ENCODE data around the gene SRRD. TPM values are rescaled to one million over a fixed set of nuclear protein-coding genes. Genes with fewer than 3 reads are reported as not detected.

Gene SRRD
- total RNA-seq, 6 donors from 2014 or later, result 6.2 to 25.9 (median 11.3) TPM

DNA sequence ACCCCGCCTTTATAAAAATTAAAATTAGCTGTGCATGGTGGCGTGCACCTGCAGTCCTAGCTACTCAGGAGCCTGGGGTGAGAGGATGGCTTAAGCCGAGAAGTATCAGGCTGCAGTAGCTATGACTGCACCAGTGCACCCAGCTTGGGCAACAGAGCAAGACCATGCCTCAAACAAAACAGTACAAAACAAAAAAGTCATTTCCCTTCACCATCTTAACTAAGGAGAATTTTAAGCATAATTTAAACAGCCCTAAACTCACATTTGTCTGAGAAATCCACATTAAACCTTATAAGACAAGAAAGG is 51.9 kb downstream of the SRRD start:
- Histone ChIP-seq H3K4me1 (no peaks in the 10 kb centered on the region), H3K36me3 (peaks cover 0 to 90% (median 61%) of the 10 kb centered on the region in 4 donors), H3K9me3 (no peaks in the 10 kb centered on the region), H3K4me3 (no peak overlapping the region), H3K27ac (peak overlapping the region in 2 of 4 donors; percentile 7 to 22), H3K27me3 (no peaks in the 10 kb centered on the region)
- DNase-seq (no peak), ATAC-seq (ENCODE audit: low FRiP score in 2 of 2) (no peak)
- WGBS, 2 donors, result 91 to 100% methylated on average over 3 of the region's 3 CpGs
- no peak for TF ChIP-seq POLR2AphosphoS5 (IDR thresholded peaks at IDR 0.05)
- TF ChIP-seq, protein P1, sequence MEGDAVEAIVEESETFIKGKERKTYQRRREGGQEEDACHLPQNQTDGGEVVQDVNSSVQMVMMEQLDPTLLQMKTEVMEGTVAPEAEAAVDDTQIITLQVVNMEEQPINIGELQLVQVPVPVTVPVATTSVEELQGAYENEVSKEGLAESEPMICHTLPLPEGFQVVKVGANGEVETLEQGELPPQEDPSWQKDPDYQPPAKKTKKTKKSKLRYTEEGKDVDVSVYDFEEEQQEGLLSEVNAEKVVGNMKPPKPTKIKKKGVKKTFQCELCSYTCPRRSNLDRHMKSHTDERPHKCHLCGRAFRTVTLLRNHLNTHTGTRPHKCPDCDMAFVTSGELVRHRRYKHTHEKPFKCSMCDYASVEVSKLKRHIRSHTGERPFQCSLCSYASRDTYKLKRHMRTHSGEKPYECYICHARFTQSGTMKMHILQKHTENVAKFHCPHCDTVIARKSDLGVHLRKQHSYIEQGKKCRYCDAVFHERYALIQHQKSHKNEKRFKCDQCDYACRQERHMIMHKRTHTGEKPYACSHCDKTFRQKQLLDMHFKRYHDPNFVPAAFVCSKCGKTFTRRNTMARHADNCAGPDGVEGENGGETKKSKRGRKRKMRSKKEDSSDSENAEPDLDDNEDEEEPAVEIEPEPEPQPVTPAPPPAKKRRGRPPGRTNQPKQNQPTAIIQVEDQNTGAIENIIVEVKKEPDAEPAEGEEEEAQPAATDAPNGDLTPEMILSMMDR (IDR thresholded peaks at IDR 0.05), result no peak
- no peak for TF ChIP-seq EP300 (IDR thresholded peaks at IDR 0.05)
- no peak for TF ChIP-seq POLR2A (IDR thresholded peaks at IDR 0.05)

DNA sequence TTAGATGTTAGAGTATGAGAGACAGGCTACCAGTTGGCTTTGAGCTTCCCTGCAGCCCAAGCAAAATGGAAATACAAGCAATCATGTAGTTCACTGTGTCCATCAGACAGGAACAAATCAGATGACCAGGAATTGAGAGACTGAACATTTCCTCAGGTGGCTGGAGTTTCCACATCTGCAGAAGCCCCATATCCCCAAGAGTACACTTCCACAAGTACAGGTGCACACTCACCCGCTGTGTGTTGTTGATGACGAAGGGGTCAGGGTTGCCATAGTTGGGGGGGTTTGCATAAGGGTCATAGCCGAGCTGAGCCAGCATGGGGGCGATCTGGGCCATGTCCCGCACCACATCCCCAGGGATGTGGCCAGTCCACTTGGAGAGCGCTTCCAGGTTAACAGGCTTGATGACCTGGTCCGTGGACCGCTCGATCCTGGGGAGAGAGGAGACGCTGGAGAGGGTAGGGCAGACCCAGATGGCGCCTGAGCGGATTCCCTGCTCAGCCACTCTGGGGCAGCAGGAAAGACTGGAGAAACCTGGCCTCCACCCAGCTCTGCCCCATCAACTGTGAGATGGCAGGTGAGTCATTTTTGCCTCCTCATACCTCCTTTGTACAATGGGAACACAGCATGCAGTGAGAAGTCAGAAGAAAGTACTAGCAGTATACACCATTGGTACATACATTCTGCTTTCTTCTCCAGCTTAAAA is 52.5 kb downstream of the SRRD start:
- Histone ChIP-seq H3K36me3 (peaks cover 0 to 91% (median 61%) of the 10 kb centered on the region in 4 donors), H3K4me3 (no peak overlapping the region), H3K27me3 (no peaks in the 10 kb centered on the region), H3K9me3 (no peaks in the 10 kb centered on the region), H3K4me1 (no peaks in the 10 kb centered on the region), H3K27ac (no peak overlapping the region)
- TF ChIP-seq EP300 (IDR thresholded peaks at IDR 0.05) (no peak), POLR2AphosphoS5 (IDR thresholded peaks at IDR 0.05) (no peak), POLR2A (IDR thresholded peaks at IDR 0.05) (no peak)
- TF ChIP-seq, protein P1 (IDR thresholded peaks at IDR 0.05), result no peak
- DNase-seq (no peak), ATAC-seq (ENCODE audit: low FRiP score in 2 of 2) (peak in 1 of 2 donors; percentile 38)
- 91 to 95% methylated on average over 7 to 12 of the region's 12 CpGs for whole genome bisulfite sequencing, 2 donors

DNA sequence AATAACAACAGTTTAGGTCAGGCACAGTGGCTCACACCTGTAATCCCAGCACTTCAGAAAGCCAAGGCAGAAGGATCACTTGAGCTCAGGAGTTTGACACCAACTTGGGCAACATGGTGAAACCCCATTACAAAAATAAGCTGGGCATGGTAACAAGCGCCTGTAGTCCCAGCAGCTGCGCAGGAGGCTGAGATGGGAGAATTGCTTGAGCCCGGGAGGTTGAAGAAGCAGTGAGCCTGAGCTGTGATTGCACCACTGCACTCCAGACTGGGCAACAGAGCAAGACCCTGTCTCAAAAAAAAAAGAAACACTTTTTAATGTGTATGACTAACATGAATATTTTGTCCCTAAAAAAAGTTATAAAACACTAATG is 53.1 kb downstream of the SRRD start:
- DNase-seq (no peak), ATAC-seq (ENCODE audit: low FRiP score in 2 of 2) (no peak)
- TF ChIP-seq POLR2AphosphoS5 (IDR thresholded peaks at IDR 0.05) (no peak), POLR2A (IDR thresholded peaks at IDR 0.05) (no peak), EP300 (IDR thresholded peaks at IDR 0.05) (no peak)
- TF ChIP-seq, protein P1 (IDR thresholded peaks at IDR 0.05), result no peak
- 92 to 96% methylated on average over 3 of the region's 3 CpGs for WGBS, 2 donors
- Histone ChIP-seq H3K36me3 (peaks cover 0 to 91% (median 60%) of the 10 kb centered on the region in 4 donors), H3K27me3 (no peaks in the 10 kb centered on the region), H3K27ac (no peak overlapping the region), H3K4me1 (no peaks in the 10 kb centered on the region), H3K9me3 (no peaks in the 10 kb centered on the region), H3K4me3 (no peak overlapping the region)

DNA sequence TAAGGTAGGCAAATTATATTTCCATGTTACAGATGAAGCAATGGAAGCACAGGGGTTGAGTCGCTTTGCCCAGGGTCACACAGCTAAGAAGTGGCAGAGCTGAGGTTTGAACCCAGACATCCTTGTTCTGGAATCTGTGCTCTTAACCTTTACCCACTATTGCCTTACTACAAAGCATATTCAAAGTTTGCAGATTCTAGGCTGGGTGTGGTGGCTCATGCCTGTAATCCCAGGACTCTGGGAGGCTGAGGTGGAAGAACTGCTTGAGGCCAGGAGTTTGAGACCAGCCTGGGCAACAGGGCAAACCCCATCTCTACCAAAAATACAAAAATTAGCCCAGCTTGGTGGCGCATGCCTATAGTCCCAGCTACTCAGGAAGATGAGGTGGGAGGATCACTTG is 56.4 kb downstream of the SRRD start:
- peaks cover 0 to 66% (median 54%) of the 10 kb centered on the region in 4 donors for H3K36me3 ChIP-seq

More for the DNA sequence above, 56.4 kb downstream of the SRRD start:
- no peaks in the 10 kb centered on the region for H3K27me3 ChIP-seq
- no peak overlapping the region for H3K27ac ChIP-seq
- ATAC-seq (ENCODE audit: low FRiP score in 2 of 2), result no peak
- no peak for TF ChIP-seq POLR2AphosphoS5 (IDR thresholded peaks at IDR 0.05)
- TF ChIP-seq POLR2A (IDR thresholded peaks at IDR 0.05), result no peak
- no peak for TF ChIP-seq EP300 (IDR thresholded peaks at IDR 0.05)
- TF ChIP-seq, protein P1 (IDR thresholded peaks at IDR 0.05), result no peak
- no peak overlapping the region for H3K4me3 ChIP-seq
- WGBS, 2 donors, result 95 to 97% methylated on average over 2 of the region's 2 CpGs
- H3K4me1 ChIP-seq, result peaks cover 0 to 27% (median 3%) of the 10 kb centered on the region in 4 donors
- H3K9me3 ChIP-seq, result no peaks in the 10 kb centered on the region
- no peak for DNase-seq

Data from upper lobe of left lung (tissue), 6 donors.